HL-60 (cell line): ENCODE measurements around the gene ALG12.

Source experiments
- POLR2AphosphoS5 ChIP-seq: IDR thresholded peaks from 2 replicates; pipeline ENCODE4 v1.6.1; 2012; ENCODE audit warnings: low read depth
- TF ChIP-seq, protein P1 (sequence below): IDR thresholded peaks from one replicate; pipeline ENCODE4 v1.5.1; 2011; ENCODE audit warnings: low read length, control low read depth, inconsistent platforms; ENCODE audit not compliant: insufficient read depth
- TF ChIP-seq, protein P2 (sequence below): IDR thresholded peaks from 2 replicates; pipeline ENCODE4 v1.6.1; 2012; ENCODE audit warnings: low read depth; ENCODE audit not compliant: insufficient replicate concordance

DNA sequence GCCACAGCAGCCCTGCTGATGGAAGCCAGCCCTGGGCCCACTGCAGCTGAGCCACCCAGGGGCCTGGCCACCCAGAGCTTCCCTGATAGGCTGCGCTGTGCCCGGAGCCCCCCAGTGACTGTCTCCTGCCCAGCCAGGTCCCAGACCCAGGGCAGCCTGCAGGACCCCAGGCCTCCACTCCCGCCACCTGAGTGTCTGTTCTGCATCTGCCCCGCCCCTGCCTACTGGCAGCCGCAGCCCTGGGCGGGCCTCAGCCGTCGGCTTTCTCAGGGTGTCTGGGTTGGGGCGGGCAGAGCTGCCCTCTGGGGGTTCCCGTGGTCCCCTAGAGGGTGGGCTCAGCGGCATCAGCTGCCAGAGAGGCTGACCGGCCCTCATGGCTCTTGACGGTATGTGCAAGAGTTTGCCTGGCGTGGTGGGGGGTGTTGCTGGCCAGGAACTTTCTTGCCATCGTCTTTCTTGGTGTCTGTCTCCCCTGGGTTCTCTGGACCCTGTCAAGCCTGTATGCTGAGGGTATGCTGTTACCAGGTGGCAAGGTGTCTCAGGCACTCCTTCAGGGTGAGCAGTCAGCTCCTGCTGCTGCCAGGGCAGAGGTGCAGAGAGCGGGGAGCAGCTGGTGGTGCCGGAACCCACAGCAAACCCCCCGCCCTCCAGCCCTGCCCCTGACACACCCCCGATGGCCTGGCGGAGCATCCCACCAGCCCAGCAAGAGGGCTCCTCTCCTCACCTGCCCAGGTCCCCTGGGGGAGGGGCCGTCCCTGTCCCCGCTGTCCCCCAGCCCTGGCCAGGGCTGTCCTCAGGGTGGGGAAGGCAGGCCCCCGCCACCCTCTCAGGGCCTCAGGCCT is 30.1 kb upstream of the ALG12 start:
- TF ChIP-seq, protein P1, sequence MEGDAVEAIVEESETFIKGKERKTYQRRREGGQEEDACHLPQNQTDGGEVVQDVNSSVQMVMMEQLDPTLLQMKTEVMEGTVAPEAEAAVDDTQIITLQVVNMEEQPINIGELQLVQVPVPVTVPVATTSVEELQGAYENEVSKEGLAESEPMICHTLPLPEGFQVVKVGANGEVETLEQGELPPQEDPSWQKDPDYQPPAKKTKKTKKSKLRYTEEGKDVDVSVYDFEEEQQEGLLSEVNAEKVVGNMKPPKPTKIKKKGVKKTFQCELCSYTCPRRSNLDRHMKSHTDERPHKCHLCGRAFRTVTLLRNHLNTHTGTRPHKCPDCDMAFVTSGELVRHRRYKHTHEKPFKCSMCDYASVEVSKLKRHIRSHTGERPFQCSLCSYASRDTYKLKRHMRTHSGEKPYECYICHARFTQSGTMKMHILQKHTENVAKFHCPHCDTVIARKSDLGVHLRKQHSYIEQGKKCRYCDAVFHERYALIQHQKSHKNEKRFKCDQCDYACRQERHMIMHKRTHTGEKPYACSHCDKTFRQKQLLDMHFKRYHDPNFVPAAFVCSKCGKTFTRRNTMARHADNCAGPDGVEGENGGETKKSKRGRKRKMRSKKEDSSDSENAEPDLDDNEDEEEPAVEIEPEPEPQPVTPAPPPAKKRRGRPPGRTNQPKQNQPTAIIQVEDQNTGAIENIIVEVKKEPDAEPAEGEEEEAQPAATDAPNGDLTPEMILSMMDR, result no peak
- TF ChIP-seq, protein P2, sequence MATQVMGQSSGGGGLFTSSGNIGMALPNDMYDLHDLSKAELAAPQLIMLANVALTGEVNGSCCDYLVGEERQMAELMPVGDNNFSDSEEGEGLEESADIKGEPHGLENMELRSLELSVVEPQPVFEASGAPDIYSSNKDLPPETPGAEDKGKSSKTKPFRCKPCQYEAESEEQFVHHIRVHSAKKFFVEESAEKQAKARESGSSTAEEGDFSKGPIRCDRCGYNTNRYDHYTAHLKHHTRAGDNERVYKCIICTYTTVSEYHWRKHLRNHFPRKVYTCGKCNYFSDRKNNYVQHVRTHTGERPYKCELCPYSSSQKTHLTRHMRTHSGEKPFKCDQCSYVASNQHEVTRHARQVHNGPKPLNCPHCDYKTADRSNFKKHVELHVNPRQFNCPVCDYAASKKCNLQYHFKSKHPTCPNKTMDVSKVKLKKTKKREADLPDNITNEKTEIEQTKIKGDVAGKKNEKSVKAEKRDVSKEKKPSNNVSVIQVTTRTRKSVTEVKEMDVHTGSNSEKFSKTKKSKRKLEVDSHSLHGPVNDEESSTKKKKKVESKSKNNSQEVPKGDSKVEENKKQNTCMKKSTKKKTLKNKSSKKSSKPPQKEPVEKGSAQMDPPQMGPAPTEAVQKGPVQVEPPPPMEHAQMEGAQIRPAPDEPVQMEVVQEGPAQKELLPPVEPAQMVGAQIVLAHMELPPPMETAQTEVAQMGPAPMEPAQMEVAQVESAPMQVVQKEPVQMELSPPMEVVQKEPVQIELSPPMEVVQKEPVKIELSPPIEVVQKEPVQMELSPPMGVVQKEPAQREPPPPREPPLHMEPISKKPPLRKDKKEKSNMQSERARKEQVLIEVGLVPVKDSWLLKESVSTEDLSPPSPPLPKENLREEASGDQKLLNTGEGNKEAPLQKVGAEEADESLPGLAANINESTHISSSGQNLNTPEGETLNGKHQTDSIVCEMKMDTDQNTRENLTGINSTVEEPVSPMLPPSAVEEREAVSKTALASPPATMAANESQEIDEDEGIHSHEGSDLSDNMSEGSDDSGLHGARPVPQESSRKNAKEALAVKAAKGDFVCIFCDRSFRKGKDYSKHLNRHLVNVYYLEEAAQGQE, result no peak
- no peak for TF ChIP-seq POLR2AphosphoS5
